Smooth muscle cell of the umbilical artery (primary cell): ENCODE results near the gene TAS2R5. TPM values are rescaled to one million over a fixed set of nuclear protein-coding genes. Genes with fewer than 3 reads are reported as not detected.

Experiments used
- total RNA-seq: library from RNA; depleted of rRNA; stranded (reverse); fragments of >200 nt; gene quantifications from 2 replicates; pipeline ENCODE4 v1.2.3, GENCODE V29; 2014

Gene TAS2R5
- 1.2 and 1.5 TPM in 2 replicates for total RNA-seq

DNA sequence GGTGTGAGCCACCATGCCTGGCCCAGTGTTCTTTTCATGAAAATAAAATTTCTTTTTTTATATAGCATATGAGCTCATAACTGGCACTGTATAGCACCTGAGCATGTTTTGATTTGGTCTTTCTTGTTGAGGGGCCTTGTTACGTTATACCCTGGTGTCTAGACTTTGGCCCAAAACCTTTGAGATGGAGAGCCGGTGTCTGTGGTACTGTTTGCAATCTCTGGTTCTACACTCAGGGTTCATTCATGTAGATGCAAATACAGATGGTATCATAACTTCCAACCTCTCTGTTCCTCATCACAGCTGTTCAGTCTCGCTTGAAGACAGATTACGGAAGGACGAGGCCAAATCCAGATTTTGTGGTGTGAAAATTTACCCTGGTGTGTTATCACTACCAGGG, at the start of gene TAS2R5:
Gene TAS2R5 (plus strand): TSS at position 301 of the 400 bp plus-strand sequence. CDS start 145 bp downstream, outside the sequence.

DNA sequence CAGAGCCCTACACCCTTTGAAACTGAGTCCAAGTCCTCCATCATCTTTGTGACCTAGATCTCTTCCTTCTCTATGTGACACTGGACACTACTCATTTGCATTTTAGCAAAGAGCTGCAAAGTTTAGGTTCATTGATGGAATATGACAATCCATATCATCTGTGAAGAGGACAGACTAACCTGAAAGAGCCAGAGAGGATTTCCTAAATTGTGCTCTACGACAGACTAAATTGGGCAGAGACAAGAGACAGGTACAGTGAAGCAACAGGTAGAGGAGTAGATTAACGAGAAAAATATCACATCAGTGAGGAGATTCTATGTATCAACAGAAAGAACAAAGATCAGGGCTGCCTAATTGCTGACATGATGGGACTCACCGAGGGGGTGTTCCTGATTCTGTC, 26.2 kb upstream of the TAS2R5 start, which contains the start of gene TAS2R3:
Gene TAS2R3 (plus strand): TSS at position 301 of the 400 bp plus-strand sequence. CDS start 62 bp downstream, at position 363.

GRCh38 chr7:141776374-141776773, 13.6 kb upstream of the TAS2R5 start, which contains the start of gene TAS2R4:
Gene TAS2R4 (plus strand): TSS chr7:141776674. CDS start chr7:141778489, 1,815 bp downstream.

Other genes starting within 250 kb of the TAS2R5 start
- gene AGK, start 238.8 kb upstream of the TAS2R5 start, total RNA-seq = 23.8 and 35.0 TPM in 2 replicates
- gene DENND11, start 88.1 kb upstream of the TAS2R5 start, total RNA-seq = 6.8 and 7.7 TPM in 2 replicates
- gene WEE2, start 81.9 kb upstream of the TAS2R5 start, total RNA-seq = not detected in 2 replicates
- 125 and 132 TPM in 2 replicates for gene SSBP1, start 51.9 kb upstream of the TAS2R5 start, total RNA-seq
- gene TAS2R3, start 26.1 kb upstream of the TAS2R5 start, total RNA-seq = 1.2 and 2.5 TPM in 2 replicates
- 1.2 and 1.4 TPM in 2 replicates for gene TAS2R4, start 13.5 kb upstream of the TAS2R5 start, total RNA-seq
- gene PRSS37, start 51.3 kb downstream of the TAS2R5 start, total RNA-seq = not detected in 2 replicates
- gene OR9A4, start 126.2 kb downstream of the TAS2R5 start, total RNA-seq = not detected in 2 replicates
- not detected in 2 replicates for gene CLEC5A, start 156.8 kb downstream of the TAS2R5 start, total RNA-seq
- gene TAS2R38, start 183.6 kb downstream of the TAS2R5 start, total RNA-seq = not detected in 2 replicates
- 0.05 TPM in 1 of 2 replicates, not detected in the other for gene MGAM, start 205.7 kb downstream of the TAS2R5 start, total RNA-seq